Limb (tissue), 2 donors: Measurements from ENCODE around the gene CCNG1.
A peak's percentile ranks its signal among the peaks of the same experiment; 100 is the strongest.
"Not testable (repeated sequence)": the region's sequence is repeated elsewhere in the genome, so short reads cannot be mapped to it uniquely, and the experiment has no call there.

ENCODE experiments used
- DNase-seq, 2 donors: peaks; one replicate each; pipeline ENCODE4 v3.0.0-alpha.2; 2016; ENCODE audit errors: extremely low spot score in 2 of 2

The CCNG1 gene

GRCh38 chr5:163444526-163444925 lies 7.1 kb downstream of the CCNG1 start:
- no peak for DNase-seq

- DNase-seq, result no peak
Measured at GRCh38 chr5:163445345-163445744, 8.0 kb downstream of the CCNG1 start.

GRCh38 chr5:163447191-163447590 lies 9.8 kb downstream of the CCNG1 start:
- no peak for DNase-seq

- no peak for DNase-seq
Measured at GRCh38 chr5:163447875-163448274, 10.5 kb downstream of the CCNG1 start.

- no peak for DNase-seq
Measured at GRCh38 chr5:163448491-163448890, 11.1 kb downstream of the CCNG1 start.

- DNase-seq, result no peak
Measured at GRCh38 chr5:163451489-163451888, 14.1 kb downstream of the CCNG1 start.

- DNase-seq, result no peak
Measured at GRCh38 chr5:163453705-163454104, 16.3 kb downstream of the CCNG1 start.

- DNase-seq, result not testable (repeated sequence)
Measured at GRCh38 chr5:163455406-163455805, 18.0 kb downstream of the CCNG1 start.

GRCh38 chr5:163456029-163456589 lies 18.7 kb downstream of the CCNG1 start:
- DNase-seq, result no peak

GRCh38 chr5:163456840-163457239 lies 19.4 kb downstream of the CCNG1 start:
- no peak for DNase-seq

- DNase-seq, result no peak
Measured at GRCh38 chr5:163458778-163459385, 21.5 kb downstream of the CCNG1 start.

GRCh38 chr5:163459462-163459818 lies 22.0 kb downstream of the CCNG1 start:
- DNase-seq, result no peak

GRCh38 chr5:163459819-163460561 lies 22.6 kb downstream of the CCNG1 start, which contains the start of gene NUDCD2:
Gene NUDCD2 (minus strand): TSS chr5:163460102. CDS start chr5:163460050, 52 bp downstream.
- peak; percentile 97 to 99 for DNase-seq

- DNase-seq, result no peak
Measured at GRCh38 chr5:163460562-163461171, 23.3 kb downstream of the CCNG1 start, which contains the start of gene HMMR. Gene HMMR (plus strand): TSS chr5:163460632. CDS start chr5:163460693, 61 bp downstream.

- DNase-seq, result no peak
Measured at GRCh38 chr5:163463063-163463435, 25.7 kb downstream of the CCNG1 start.

- DNase-seq, result no peak
Measured at GRCh38 chr5:163467682-163468081, 30.3 kb downstream of the CCNG1 start.

- DNase-seq, result peak in 1 of 2 donors; percentile 3
Measured at GRCh38 chr5:163473635-163474243, 36.3 kb downstream of the CCNG1 start.

- no peak for DNase-seq
Measured at GRCh38 chr5:163475411-163475810, 38.0 kb downstream of the CCNG1 start.

- DNase-seq, result no peak
Measured at GRCh38 chr5:163478126-163478981, 41.0 kb downstream of the CCNG1 start.

GRCh38 chr5:163478982-163479271 lies 41.5 kb downstream of the CCNG1 start:
- no peak for DNase-seq
